ENCODE data around the gene MMRN1.

DNA sequence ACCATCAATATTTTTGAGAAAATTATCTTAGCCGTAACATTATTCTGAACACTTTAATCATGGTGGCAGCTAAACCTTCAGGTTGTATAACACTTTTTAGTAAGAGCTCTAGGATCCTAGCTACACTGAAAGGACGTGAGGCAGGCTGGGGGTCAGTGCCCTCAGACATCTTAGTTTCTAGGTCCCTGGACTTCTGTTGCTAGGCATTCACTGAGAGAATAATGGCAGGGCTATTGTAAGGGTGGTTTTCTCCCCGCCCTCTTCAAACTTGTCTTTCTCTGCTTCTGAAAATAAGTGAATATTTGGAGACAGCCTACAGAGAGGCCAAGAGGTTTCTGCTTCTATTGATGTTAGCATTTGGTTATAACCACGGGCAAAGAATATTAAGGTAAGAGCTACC lies 15.4 kb upstream of the MMRN1 start:
- TF ChIP-seq, protein P1, sequence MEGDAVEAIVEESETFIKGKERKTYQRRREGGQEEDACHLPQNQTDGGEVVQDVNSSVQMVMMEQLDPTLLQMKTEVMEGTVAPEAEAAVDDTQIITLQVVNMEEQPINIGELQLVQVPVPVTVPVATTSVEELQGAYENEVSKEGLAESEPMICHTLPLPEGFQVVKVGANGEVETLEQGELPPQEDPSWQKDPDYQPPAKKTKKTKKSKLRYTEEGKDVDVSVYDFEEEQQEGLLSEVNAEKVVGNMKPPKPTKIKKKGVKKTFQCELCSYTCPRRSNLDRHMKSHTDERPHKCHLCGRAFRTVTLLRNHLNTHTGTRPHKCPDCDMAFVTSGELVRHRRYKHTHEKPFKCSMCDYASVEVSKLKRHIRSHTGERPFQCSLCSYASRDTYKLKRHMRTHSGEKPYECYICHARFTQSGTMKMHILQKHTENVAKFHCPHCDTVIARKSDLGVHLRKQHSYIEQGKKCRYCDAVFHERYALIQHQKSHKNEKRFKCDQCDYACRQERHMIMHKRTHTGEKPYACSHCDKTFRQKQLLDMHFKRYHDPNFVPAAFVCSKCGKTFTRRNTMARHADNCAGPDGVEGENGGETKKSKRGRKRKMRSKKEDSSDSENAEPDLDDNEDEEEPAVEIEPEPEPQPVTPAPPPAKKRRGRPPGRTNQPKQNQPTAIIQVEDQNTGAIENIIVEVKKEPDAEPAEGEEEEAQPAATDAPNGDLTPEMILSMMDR (IDR thresholded peaks at IDR 0.05): no peak
- no peak for TF ChIP-seq POLR2AphosphoS5 (IDR thresholded peaks at IDR 0.05)

Data from transverse colon (tissue), 4 donors.